Measurements from ENCODE around the gene KARS1.
"Not testable (repeated sequence)": the region's sequence is repeated elsewhere in the genome, so short reads cannot be mapped to it uniquely, and the experiment has no call there.

Gene KARS1

DNA sequence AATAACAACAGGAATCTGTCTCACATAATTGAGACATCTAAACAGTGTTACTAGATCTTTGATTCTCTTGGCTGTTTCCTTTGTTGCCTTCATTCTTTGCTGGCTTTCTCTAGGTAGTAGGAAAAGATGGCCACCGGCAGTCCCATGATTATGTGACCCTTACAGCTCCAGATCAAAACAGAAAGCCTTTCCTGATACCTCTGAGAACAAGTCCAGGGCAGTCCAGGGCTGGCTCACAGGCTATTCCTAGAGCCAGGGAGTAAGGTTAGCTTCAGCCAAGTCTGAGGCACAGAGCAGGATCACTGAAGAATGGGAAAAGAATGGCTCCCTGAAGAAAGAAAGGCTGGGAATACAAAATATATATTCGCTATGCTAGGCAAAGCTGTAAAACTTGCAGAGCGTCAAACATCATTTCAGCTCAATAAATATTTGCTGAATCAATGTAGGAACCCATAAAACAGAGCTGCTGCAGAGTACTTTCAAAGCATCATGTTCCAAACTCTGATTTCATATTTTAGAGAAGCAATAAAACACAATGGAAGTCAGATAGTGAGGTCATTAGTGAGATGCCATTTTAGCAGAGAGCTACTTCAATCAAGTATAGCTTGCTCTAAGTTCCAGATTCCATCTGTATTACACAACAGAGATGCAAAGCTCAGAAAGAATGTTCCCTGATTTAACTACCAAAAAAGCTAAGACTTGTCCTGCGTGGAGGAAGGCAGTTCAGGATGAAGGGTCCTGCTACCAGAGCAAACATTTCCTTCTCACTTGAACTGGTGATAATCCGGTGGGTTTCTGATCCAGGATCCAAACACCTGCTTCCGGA lies 47.8 kb downstream of the KARS1 start:
- Histone ChIP-seq H3K27me3 (ENCODE audit: insufficient read depth, low read length, poor library complexity) (no peaks in the 10 kb centered on the region), H4K5ac (ENCODE audit: low read length) (no peak overlapping the region), H3K4me3 (ENCODE audit: low read length) (no peak overlapping the region), H3K79me1 (ENCODE audit: low read length) (no peaks in the 10 kb centered on the region), H3K79me2 (ENCODE audit: control insufficient read depth, insufficient read depth, low read length) (no peaks in the 10 kb centered on the region), H3K4ac (ENCODE audit: low read depth, low read length) (no peak overlapping the region), H2BK120ac (ENCODE audit: low read depth, low read length) (no peak overlapping the region), H2BK5ac (ENCODE audit: low read length) (no peak overlapping the region), H3K4me2 (ENCODE audit: low read length) (no peak overlapping the region), H3K56ac (ENCODE audit: low read length) (no peak overlapping the region), H3K9ac (ENCODE audit: low read length) (no peak overlapping the region), H3K27ac (ENCODE audit: low read depth, low read length) (no peak overlapping the region), H2AK5ac (ENCODE audit: low read length) (no peak overlapping the region), H3K36me3 (ENCODE audit: control insufficient read depth, insufficient read depth, low read length) (peaks cover 11% of the 10 kb centered on the region), H3K4me1 (ENCODE audit: control insufficient read depth, low read depth, low read length) (no peaks in the 10 kb centered on the region), H3K23ac (ENCODE audit: low read length) (no peak overlapping the region), H3K18ac (ENCODE audit: low read length) (no peak overlapping the region), H4K8ac (ENCODE audit: low read depth, low read length) (no peak overlapping the region), H2BK15ac (replicated peaks; ENCODE audit: low read depth) (no peak overlapping the region)
- DNase-seq: no peak
- no CpG with 5 or more reads among the region's 6 CpGs for WGBS (ENCODE audit: extremely low coverage, insufficient coverage, low lambda C conversion rate)

GRCh38 chr16:75593825-75594820 lies 53.3 kb downstream of the KARS1 start:
- no peak overlapping the region for H4K8ac ChIP-seq (ENCODE audit: low read depth, low read length)
- H3K56ac ChIP-seq (ENCODE audit: low read length): peak overlapping the region; percentile 28
- no peaks in the 10 kb centered on the region for H3K79me1 ChIP-seq (ENCODE audit: low read length)
- peaks cover 5% of the 10 kb centered on the region for H3K4me1 ChIP-seq (ENCODE audit: control insufficient read depth, low read depth, low read length)
- H3K36me3 ChIP-seq (ENCODE audit: control insufficient read depth, insufficient read depth, low read length): peaks cover 1% of the 10 kb centered on the region
- H3K4me2 ChIP-seq (ENCODE audit: low read length): no peak overlapping the region
- H2BK5ac ChIP-seq (ENCODE audit: low read length): no peak overlapping the region
- H3K27me3 ChIP-seq (ENCODE audit: insufficient read depth, low read length, poor library complexity): no peaks in the 10 kb centered on the region
- no peak overlapping the region for H4K5ac ChIP-seq (ENCODE audit: low read length)
- no peaks in the 10 kb centered on the region for H3K79me2 ChIP-seq (ENCODE audit: control insufficient read depth, insufficient read depth, low read length)
- H3K4ac ChIP-seq (ENCODE audit: low read depth, low read length): no peak overlapping the region
- H3K23ac ChIP-seq (ENCODE audit: low read length): no peak overlapping the region
- peak; percentile 88 for DNase-seq
- no peak overlapping the region for H3K9ac ChIP-seq (ENCODE audit: low read length)
- no peak overlapping the region for H2BK15ac ChIP-seq (replicated peaks; ENCODE audit: low read depth)
- H3K27ac ChIP-seq (ENCODE audit: low read depth, low read length): no peak overlapping the region
- no peak overlapping the region for H3K4me3 ChIP-seq (ENCODE audit: low read length)
- H3K18ac ChIP-seq (ENCODE audit: low read length): no peak overlapping the region
- WGBS (ENCODE audit: extremely low coverage, insufficient coverage, low lambda C conversion rate): no CpG with 5 or more reads among the region's 17 CpGs
- H2AK5ac ChIP-seq (ENCODE audit: low read length): no peak overlapping the region
- peak overlapping the region; percentile 74 for H2BK120ac ChIP-seq (ENCODE audit: low read depth, low read length)

GRCh38 chr16:75593308-75593707 lies 54.2 kb downstream of the KARS1 start:
- no peaks in the 10 kb centered on the region for H3K27me3 ChIP-seq (ENCODE audit: insufficient read depth, low read length, poor library complexity)
- peaks cover 5% of the 10 kb centered on the region for H3K4me1 ChIP-seq (ENCODE audit: control insufficient read depth, low read depth, low read length)
- no peak overlapping the region for H4K8ac ChIP-seq (ENCODE audit: low read depth, low read length)
- H2BK120ac ChIP-seq (ENCODE audit: low read depth, low read length): no peak overlapping the region
- H3K18ac ChIP-seq (ENCODE audit: low read length): no peak overlapping the region
- no peaks in the 10 kb centered on the region for H3K79me2 ChIP-seq (ENCODE audit: control insufficient read depth, insufficient read depth, low read length)
- H3K9ac ChIP-seq (ENCODE audit: low read length): no peak overlapping the region
- H2AK5ac ChIP-seq (ENCODE audit: low read length): no peak overlapping the region
- H2BK15ac ChIP-seq (replicated peaks; ENCODE audit: low read depth): no peak overlapping the region
- peaks cover 1% of the 10 kb centered on the region for H3K36me3 ChIP-seq (ENCODE audit: control insufficient read depth, insufficient read depth, low read length)
- H3K4me2 ChIP-seq (ENCODE audit: low read length): no peak overlapping the region
- DNase-seq: no peak
- no peak overlapping the region for H3K4ac ChIP-seq (ENCODE audit: low read depth, low read length)
- H3K23ac ChIP-seq (ENCODE audit: low read length): no peak overlapping the region
- H3K56ac ChIP-seq (ENCODE audit: low read length): no peak overlapping the region
- H3K27ac ChIP-seq (ENCODE audit: low read depth, low read length): no peak overlapping the region
- no peak overlapping the region for H3K4me3 ChIP-seq (ENCODE audit: low read length)
- no CpG with 5 or more reads among the region's 6 CpGs for WGBS (ENCODE audit: extremely low coverage, insufficient coverage, low lambda C conversion rate)
- H4K5ac ChIP-seq (ENCODE audit: low read length): no peak overlapping the region
- H3K79me1 ChIP-seq (ENCODE audit: low read length): no peaks in the 10 kb centered on the region
- no peak overlapping the region for H2BK5ac ChIP-seq (ENCODE audit: low read length)

DNA sequence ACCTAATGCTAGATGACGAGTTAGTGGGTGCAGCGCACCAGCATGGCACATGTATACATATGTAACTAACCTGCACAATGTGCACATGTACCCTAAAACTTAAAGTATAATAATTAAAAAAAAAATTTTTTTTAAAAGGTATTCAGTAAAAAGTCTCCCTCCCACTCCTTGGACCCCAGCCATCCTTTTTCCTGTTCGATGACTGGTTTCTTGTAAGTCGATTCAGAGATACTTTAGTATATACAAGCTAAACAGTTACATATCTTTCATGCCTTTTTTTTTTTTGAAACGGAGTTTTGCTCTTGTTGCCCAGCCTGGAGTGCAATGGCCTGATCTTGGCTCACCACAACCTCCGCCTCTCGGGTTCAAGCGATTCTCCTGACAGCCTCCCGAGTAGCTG lies 55.5 kb downstream of the KARS1 start:
- not testable (repeated sequence) for H3K27ac ChIP-seq (ENCODE audit: low read depth, low read length); H3K36me3 ChIP-seq (ENCODE audit: control insufficient read depth, insufficient read depth, low read length); H2AK5ac ChIP-seq (ENCODE audit: low read length); H3K79me2 ChIP-seq (ENCODE audit: control insufficient read depth, insufficient read depth, low read length); H3K4me1 ChIP-seq (ENCODE audit: control insufficient read depth, low read depth, low read length); H3K23ac ChIP-seq (ENCODE audit: low read length); H3K56ac ChIP-seq (ENCODE audit: low read length); H3K4me3 ChIP-seq (ENCODE audit: low read length); H4K8ac ChIP-seq (ENCODE audit: low read depth, low read length); H4K5ac ChIP-seq (ENCODE audit: low read length); H2BK5ac ChIP-seq (ENCODE audit: low read length); H2BK120ac ChIP-seq (ENCODE audit: low read depth, low read length); DNase-seq; H3K4me2 ChIP-seq (ENCODE audit: low read length); H3K27me3 ChIP-seq (ENCODE audit: insufficient read depth, low read length, poor library complexity); H2BK15ac ChIP-seq (replicated peaks; ENCODE audit: low read depth); H3K4ac ChIP-seq (ENCODE audit: low read depth, low read length); H3K79me1 ChIP-seq (ENCODE audit: low read length); H3K18ac ChIP-seq (ENCODE audit: low read length); H3K9ac ChIP-seq (ENCODE audit: low read length)
- WGBS (ENCODE audit: extremely low coverage, insufficient coverage, low lambda C conversion rate): no CpG with 5 or more reads among the region's 9 CpGs

- Histone ChIP-seq H3K4ac (ENCODE audit: low read depth, low read length) (no peak overlapping the region), H2BK120ac (ENCODE audit: low read depth, low read length) (peak overlapping the region; percentile 23), H3K4me3 (ENCODE audit: low read length) (no peak overlapping the region), H3K27ac (ENCODE audit: low read depth, low read length) (peak overlapping the region; percentile 52), H2BK15ac (replicated peaks; ENCODE audit: low read depth) (no peak overlapping the region), H3K9ac (ENCODE audit: low read length) (peak overlapping the region; percentile 6), H3K56ac (ENCODE audit: low read length) (peak overlapping the region; percentile 68), H3K79me1 (ENCODE audit: low read length) (no peaks in the 10 kb centered on the region), H3K4me1 (ENCODE audit: control insufficient read depth, low read depth, low read length) (peaks cover 5% of the 10 kb centered on the region), H3K18ac (ENCODE audit: low read length) (peak overlapping the region; percentile 92), H4K8ac (ENCODE audit: low read depth, low read length) (no peak overlapping the region), H2AK5ac (ENCODE audit: low read length) (no peak overlapping the region), H3K23ac (ENCODE audit: low read length) (no peak overlapping the region), H3K36me3 (ENCODE audit: control insufficient read depth, insufficient read depth, low read length) (no peaks in the 10 kb centered on the region), H2BK5ac (ENCODE audit: low read length) (no peak overlapping the region), H4K5ac (ENCODE audit: low read length) (no peak overlapping the region), H3K79me2 (ENCODE audit: control insufficient read depth, insufficient read depth, low read length) (no peaks in the 10 kb centered on the region), H3K4me2 (ENCODE audit: low read length) (no peak overlapping the region), H3K27me3 (ENCODE audit: insufficient read depth, low read length, poor library complexity) (no peaks in the 10 kb centered on the region)
- DNase-seq: peak; percentile 72
- no CpG with 5 or more reads among the region's 8 CpGs for WGBS (ENCODE audit: extremely low coverage, insufficient coverage, low lambda C conversion rate)
These were observed 56.3 kb downstream of the KARS1 start for GRCh38 chr16:75590920-75591843.

All from mesendoderm (in vitro differentiated cells).